ENCODE data around the gene FAM83F.
"Not testable (repeated sequence)": the region's sequence is repeated elsewhere in the genome, so short reads cannot be mapped to it uniquely, and the experiment has no call there.

FAM83F gene

GRCh38 chr22:39992894-39993293 is 1.9 kb upstream of the FAM83F start:
- in situ Hi-C loops (cut with MboI; ENCODE audit: low sequenced_read_pairs), result not testable (repeated sequence)

GRCh38 chr22:39994041-39994565 is 651 bp upstream of the FAM83F start:
- in situ Hi-C loops (cut with MboI; ENCODE audit: low sequenced_read_pairs), result no loop called here

- in situ Hi-C loops (cut with MboI; ENCODE audit: low sequenced_read_pairs), result no loop called here
These were observed 869 bp downstream of the FAM83F start for GRCh38 chr22:39995393-39996252.

- in situ Hi-C loops (cut with MboI; ENCODE audit: low sequenced_read_pairs), result no loop called here
These were observed 2.0 kb downstream of the FAM83F start for GRCh38 chr22:39996732-39997131.

GRCh38 chr22:39997421-39997820 is 2.7 kb downstream of the FAM83F start:
- in situ Hi-C loops (cut with MboI; ENCODE audit: low sequenced_read_pairs), result no loop called here

GRCh38 chr22:39997939-39998726 is 3.4 kb downstream of the FAM83F start:
- in situ Hi-C loops (cut with MboI; ENCODE audit: low sequenced_read_pairs), result no loop called here

GRCh38 chr22:39999144-39999757 is 4.5 kb downstream of the FAM83F start:
- in situ Hi-C loops (cut with MboI; ENCODE audit: low sequenced_read_pairs), result no loop called here

- in situ Hi-C loops (cut with MboI; ENCODE audit: low sequenced_read_pairs), result no loop called here
These were observed 5.4 kb downstream of the FAM83F start for GRCh38 chr22:40000171-40000570.

- in situ Hi-C loops (cut with MboI; ENCODE audit: low sequenced_read_pairs), result no loop called here
These were observed 6.4 kb downstream of the FAM83F start for GRCh38 chr22:40001106-40001505.

- in situ Hi-C loops (cut with MboI; ENCODE audit: low sequenced_read_pairs), result no loop called here
These were observed 7.2 kb downstream of the FAM83F start for GRCh38 chr22:40001800-40002577.

- in situ Hi-C loops (cut with MboI; ENCODE audit: low sequenced_read_pairs), result no loop called here
These were observed 8.4 kb downstream of the FAM83F start for GRCh38 chr22:40002935-40003715.

GRCh38 chr22:40004836-40005235 is 10.1 kb downstream of the FAM83F start:
- in situ Hi-C loops (cut with MboI; ENCODE audit: low sequenced_read_pairs), result no loop called here

GRCh38 chr22:40006641-40007040 is 11.9 kb downstream of the FAM83F start:
- in situ Hi-C loops (cut with MboI; ENCODE audit: low sequenced_read_pairs), result no loop called here

- in situ Hi-C loops (cut with MboI; ENCODE audit: low sequenced_read_pairs), result no loop called here
These were observed 13.3 kb downstream of the FAM83F start for GRCh38 chr22:40007853-40008710.

GRCh38 chr22:40008726-40009291 is 14.1 kb downstream of the FAM83F start:
- in situ Hi-C loops (cut with MboI; ENCODE audit: low sequenced_read_pairs), result no loop called here

- in situ Hi-C loops (cut with MboI; ENCODE audit: low sequenced_read_pairs), result no loop called here
These were observed 14.6 kb downstream of the FAM83F start for GRCh38 chr22:40009292-40009774.

GRCh38 chr22:40009951-40010671 is 15.4 kb downstream of the FAM83F start:
- in situ Hi-C loops (cut with MboI; ENCODE audit: low sequenced_read_pairs), result no loop called here

- in situ Hi-C loops (cut with MboI; ENCODE audit: low sequenced_read_pairs), result no loop called here
These were observed 16.0 kb downstream of the FAM83F start for GRCh38 chr22:40010746-40011145.
